Measurements from ENCODE around the gene CHDH.

CHDH gene

DNA sequence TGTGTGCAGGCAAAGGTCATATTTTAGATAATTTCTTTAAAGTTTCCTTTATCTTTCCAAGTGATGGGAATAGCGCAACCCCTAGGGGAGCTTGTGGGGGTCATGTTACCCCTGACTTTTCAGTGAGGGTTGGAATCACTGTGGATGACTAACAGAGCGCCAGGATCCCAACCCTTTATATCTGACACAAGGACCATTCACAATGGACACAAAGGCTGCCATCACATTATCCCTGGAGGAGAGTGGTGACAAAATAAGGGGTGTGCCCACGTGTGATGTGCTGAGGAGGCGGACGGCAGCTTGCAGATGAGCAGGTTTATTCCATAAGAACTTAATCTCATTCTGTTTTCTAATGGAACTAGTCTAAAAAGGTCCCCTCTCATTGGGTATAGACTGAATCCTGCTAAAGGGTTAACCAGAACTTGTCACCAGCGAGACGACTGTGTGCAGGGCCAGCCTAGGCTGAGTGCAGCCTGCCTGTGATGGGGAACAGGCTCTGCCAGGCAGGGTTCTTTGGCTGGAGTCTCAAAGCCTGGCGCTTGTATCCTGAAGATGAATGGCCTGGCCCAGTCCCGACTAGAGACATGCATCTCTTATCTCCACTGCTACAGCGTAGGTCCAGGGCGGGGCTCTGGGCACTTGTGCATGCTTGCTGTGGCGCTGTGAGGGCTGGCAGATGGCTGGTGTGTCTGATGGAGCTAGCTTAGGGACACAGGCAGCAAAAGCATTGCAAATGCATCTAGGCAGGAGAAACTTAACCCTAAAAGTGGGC lies 50.2 kb downstream of the CHDH start:
- H3K27ac ChIP-seq = no peak overlapping the region
- TF ChIP-seq, protein P1, sequence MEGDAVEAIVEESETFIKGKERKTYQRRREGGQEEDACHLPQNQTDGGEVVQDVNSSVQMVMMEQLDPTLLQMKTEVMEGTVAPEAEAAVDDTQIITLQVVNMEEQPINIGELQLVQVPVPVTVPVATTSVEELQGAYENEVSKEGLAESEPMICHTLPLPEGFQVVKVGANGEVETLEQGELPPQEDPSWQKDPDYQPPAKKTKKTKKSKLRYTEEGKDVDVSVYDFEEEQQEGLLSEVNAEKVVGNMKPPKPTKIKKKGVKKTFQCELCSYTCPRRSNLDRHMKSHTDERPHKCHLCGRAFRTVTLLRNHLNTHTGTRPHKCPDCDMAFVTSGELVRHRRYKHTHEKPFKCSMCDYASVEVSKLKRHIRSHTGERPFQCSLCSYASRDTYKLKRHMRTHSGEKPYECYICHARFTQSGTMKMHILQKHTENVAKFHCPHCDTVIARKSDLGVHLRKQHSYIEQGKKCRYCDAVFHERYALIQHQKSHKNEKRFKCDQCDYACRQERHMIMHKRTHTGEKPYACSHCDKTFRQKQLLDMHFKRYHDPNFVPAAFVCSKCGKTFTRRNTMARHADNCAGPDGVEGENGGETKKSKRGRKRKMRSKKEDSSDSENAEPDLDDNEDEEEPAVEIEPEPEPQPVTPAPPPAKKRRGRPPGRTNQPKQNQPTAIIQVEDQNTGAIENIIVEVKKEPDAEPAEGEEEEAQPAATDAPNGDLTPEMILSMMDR (conservative IDR thresholded peaks at IDR 0.05; ENCODE audit: low read depth) = no peak
- DNase-seq (ENCODE audit: low spot score) = no peak
- POLR2A ChIA-PET (ENCODE audit: low non-redundant PET) = no interaction called here
- CTCF ChIA-PET = no interaction called here

DNA sequence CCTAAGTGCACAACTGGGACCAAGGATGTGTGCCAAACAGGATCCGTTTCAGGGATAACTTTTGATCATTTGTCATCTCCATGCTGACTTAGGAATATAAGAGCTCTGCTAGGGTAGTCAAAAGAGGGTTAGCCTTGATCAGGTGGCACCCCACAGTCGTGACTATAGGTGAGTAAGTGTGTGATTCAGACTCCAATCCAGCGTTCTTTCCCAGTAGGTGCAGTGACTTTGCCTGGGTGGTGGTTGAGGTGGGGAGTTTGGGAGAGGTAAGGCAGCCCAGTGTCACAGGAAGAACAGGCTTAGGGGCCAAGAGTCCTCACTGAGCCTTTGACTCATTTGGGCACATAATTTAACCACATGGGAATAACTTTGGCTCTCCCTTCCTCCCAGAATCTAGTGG lies 51.0 kb downstream of the CHDH start:
- DNase-seq (ENCODE audit: low spot score) = peak; percentile 48
- TF ChIP-seq, protein P1 (conservative IDR thresholded peaks at IDR 0.05; ENCODE audit: low read depth) = no peak
- ChIA-PET POLR2A (ENCODE audit: low non-redundant PET) (no interaction called here), CTCF (no interaction called here)
- H3K27ac ChIP-seq = no peak overlapping the region

DNA sequence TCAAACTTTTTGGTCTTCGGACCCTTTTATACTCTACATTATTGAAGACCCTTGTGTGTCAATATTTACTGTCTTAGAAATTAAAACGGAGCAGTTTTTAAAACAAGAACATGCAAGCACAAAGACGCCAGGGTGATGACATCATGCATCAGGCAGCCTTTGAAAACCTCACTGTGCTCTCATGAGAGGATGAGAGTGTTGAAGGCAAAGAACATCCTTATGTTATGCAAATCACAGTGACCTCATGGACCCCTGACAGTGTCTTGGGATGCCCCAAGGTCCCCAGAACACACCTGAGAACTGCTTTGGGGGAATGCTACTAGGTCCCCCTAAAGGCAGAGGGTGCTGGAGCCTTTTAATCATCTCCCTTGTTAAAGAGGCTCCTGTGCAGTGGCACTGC lies 51.6 kb downstream of the CHDH start:
- TF ChIP-seq, protein P1 (conservative IDR thresholded peaks at IDR 0.05; ENCODE audit: low read depth) = no peak
- ChIA-PET POLR2A (ENCODE audit: low non-redundant PET) (no interaction called here), CTCF (no interaction called here)
- DNase-seq (ENCODE audit: low spot score) = no peak
- no peak overlapping the region for H3K27ac ChIP-seq

DNA sequence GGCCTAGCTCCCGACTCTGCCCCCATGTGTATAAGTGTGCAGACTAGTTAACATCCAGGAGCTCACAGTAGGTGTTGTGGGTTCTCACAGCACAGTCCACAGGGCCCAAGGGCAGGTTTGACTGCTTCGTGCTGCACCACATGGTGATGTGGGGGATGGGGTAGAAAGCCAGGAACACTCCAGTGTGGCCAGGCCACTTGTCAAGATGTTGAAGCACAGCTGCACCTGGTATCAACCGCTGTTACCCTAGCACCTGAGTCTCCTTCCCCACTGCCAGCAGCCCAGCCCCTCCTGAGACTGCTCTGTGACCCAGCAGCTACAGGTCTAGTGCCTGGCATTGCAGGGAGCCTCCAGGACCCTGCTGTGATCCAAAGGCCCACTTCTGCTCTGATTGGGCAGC lies 53.4 kb downstream of the CHDH start:
- TF ChIP-seq, protein P1 (conservative IDR thresholded peaks at IDR 0.05; ENCODE audit: low read depth) = no peak
- H3K27ac ChIP-seq = no peak overlapping the region
- DNase-seq (ENCODE audit: low spot score) = no peak
- POLR2A ChIA-PET (ENCODE audit: low non-redundant PET) = no interaction called here
- CTCF ChIA-PET = no interaction called here

DNA sequence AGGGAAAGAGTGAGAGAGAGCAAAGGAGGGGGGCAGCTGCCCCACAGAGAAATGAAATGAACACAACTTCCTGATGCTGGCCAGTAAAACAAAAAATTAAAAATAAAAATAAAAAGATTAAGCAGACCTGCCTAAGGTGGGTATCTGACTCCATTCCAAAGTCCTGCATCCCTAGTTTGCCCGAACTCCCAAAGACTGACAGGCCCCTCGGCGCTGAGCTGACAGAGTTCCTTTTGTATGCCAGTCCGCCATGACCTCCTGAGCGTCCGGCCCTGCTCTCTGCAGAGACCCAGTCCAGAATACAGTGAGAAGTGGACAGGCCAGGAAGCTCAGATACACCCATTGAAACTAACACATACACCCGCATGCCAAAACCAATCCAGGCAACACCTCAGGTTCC lies 54.9 kb downstream of the CHDH start:
- DNase-seq (ENCODE audit: low spot score) = no peak
- ChIA-PET POLR2A (ENCODE audit: low non-redundant PET) (no interaction called here), CTCF (no interaction called here)
- no peak overlapping the region for H3K27ac ChIP-seq
- TF ChIP-seq, protein P1 (conservative IDR thresholded peaks at IDR 0.05; ENCODE audit: low read depth) = no peak

GRCh38 chr3:53790470-53790869 lies 55.7 kb downstream of the CHDH start:
- CTCF ChIA-PET = no interaction called here
- no peak for DNase-seq (ENCODE audit: low spot score)
- POLR2A ChIA-PET (ENCODE audit: low non-redundant PET) = no interaction called here
- no peak overlapping the region for H3K27ac ChIP-seq
- TF ChIP-seq, protein P1 (conservative IDR thresholded peaks at IDR 0.05; ENCODE audit: low read depth) = no peak
